NCI-H128 (cell line): ENCODE measurements around the gene RNF157.

Experiments
- DNase-seq: peaks from one replicate; lab custom pipeline; 2025; ENCODE audit not compliant: unreplicated experiment; lab: John Stamatoyannopoulos, UW

The RNF157 gene

DNA sequence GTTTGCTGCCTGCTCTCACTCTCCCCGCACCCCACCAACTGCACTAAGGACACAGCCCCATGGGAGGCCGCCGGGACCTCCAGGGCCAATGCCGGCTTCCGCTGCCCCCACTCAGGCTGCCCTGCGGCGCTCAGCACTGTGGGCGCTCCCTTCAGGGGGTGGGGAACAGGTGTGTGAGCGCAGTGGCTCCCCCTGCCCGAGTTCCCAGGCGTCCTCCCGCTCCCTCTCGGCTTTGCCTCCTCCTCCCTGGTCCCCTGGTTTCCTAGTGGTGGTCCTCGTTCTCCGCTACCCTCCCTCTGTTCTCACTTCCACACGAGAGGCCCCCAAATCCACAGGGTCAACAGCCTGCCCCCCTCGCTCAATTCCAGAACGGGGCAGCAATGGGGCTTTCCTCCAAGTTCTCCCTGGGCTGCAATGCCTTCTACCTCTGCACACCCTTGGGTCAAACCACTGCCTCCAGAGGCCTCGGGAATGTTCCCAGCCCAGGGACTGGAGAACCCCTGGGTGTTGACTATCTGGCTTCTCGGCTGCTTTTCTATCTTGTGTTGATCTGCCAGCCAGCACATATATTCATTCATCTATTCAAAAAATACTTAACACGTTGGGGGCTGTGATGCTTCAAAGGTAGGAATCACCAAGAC lies 109.1 kb downstream of the RNF157 start:
- DNase-seq = no peak

GRCh38 chr17:76130473-76130872 lies 109.8 kb downstream of the RNF157 start:
- no peak for DNase-seq

DNA sequence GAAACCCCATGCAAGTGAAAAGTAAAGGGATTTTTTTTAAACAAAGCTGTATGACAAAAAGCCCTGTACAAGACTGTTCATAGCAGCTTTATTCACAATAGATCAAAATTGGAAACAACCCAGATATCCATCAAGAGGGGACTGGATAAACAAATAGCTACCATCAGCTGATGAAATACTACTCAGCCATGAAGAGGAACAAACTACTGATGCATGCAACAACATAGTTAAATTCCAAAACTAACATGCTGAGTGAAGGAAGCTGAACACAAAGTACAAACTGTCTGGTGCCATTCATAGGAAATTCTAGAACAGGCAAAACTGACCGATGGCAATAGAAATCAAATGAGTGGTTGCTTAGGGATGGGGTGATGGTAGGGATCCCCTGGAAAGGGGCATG lies 114.4 kb downstream of the RNF157 start:
- no peak for DNase-seq

GRCh38 chr17:76125391-76125675 lies 115.0 kb downstream of the RNF157 start:
- DNase-seq = no peak

DNA sequence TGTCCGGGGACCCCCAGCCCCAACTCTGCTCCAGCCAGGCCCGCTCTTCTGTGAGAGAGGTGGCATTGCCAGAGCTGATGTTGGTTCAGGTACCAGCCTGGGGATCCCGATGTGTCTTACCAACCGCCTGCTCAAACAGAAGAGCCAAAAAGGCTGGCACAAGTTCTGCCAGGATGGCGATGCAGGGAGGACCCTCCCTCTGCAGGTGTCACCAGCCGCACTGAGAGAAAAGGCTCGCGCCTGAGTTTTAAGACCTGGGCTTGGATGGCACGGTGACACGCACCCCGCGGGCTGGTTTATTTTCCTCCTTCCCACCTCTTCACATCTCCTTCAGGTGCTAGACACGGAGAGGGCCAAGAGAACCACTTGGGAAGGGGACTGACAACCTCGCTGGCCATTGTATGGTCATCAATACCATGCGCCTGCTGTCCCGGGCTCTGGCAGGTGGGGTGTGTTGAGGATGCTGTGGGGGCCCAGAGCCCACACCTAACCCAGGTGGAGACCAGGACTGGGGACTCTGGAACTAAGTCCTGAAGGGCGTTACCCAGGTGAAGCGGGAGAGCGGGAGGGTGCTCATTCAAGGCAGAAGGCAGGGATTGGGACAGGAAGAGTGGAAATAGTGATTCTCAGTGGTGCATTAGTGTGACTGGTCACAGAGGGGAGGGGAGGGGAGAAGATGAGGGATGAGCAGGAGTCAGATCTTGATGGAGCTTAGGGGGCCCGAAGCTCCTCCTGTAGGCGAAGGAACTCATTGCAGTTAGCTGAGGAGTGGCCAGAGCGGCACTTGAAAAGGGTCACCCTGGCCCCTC lies 115.5 kb downstream of the RNF157 start:
- no peak for DNase-seq

DNA sequence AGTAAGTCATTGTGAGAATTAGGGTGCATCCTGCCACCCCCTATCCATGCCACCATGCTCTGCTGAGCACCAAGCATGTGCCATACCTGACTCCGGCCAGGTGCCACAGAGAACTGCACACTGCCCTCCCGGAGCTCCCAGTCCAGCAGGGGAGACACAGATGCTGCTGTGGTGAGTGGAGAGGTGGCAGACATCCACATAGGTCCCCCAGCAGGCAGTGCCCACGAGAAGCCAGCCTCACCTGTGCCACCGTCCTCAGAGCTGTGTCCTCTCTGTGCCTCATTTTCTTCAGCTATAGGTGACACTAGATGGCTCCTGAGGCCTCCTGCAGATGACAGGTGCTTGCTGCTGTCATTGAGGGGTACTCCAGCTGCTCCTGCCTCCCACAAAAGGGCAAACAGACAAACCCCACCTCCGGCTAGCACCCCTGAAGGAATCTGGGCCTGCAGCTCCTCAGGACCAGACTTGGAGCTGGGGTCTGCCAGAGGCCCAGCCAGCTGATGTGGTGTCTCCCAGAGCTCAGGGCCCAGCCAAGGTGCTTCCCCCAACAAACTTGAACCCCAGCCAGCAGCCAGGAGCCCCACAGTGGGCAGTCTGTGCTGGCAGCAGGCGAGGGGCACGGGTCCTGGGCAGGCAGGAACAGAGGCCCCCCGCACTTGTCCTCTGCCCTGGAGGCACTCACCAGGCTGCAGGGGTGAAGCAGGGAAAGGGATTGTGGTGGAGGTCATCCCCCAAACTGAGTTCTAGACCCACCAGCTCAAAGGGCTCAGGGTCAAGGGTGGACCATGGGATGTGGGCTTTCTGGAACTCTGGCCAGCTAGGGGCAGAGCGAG lies 116.3 kb downstream of the RNF157 start:
- no peak for DNase-seq

- no peak for DNase-seq
Measured at GRCh38 chr17:76123191-76123499, 117.1 kb downstream of the RNF157 start.

DNA sequence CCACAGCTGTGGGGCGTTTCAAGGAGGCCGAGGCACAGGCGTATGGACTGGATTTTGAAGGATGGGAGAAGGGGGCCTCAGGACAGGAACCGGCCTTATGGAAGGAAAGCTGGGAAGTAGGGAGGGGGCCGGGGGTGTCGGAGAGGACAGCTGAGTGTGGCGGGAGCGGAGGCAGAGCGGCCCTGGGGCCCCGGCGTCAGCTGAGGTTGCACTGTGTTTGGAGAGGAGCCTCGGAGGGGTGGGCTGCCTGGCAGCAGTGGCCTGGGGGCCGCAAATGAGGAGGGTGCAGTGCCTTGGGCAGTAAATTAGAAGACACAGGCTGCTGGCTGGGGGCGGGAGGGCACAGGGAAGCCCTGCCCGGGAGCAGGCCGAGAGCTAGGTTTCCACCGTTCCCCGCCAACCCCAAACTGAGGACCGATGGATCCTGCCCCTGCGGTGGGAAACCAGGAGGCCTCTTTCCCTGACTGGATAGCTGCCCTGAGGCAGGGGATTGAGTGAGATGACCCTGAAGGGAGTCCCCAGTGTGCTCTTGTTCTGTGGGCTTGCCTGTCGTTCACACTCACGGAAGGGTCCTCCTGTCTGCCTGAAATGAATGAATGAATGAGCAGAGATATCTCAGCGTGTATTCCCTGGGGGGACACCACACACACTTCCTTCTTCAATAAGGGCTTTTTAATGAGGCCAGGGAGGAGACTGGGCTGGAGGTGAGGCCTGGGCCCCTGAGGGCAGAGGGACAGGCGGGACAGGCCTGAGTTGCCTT lies 117.7 kb downstream of the RNF157 start:
- no peak for DNase-seq

- no peak for DNase-seq
Measured at GRCh38 chr17:76121932-76122430, 118.3 kb downstream of the RNF157 start.

GRCh38 chr17:76120658-76121008 lies 119.7 kb downstream of the RNF157 start:
- no peak for DNase-seq

DNA sequence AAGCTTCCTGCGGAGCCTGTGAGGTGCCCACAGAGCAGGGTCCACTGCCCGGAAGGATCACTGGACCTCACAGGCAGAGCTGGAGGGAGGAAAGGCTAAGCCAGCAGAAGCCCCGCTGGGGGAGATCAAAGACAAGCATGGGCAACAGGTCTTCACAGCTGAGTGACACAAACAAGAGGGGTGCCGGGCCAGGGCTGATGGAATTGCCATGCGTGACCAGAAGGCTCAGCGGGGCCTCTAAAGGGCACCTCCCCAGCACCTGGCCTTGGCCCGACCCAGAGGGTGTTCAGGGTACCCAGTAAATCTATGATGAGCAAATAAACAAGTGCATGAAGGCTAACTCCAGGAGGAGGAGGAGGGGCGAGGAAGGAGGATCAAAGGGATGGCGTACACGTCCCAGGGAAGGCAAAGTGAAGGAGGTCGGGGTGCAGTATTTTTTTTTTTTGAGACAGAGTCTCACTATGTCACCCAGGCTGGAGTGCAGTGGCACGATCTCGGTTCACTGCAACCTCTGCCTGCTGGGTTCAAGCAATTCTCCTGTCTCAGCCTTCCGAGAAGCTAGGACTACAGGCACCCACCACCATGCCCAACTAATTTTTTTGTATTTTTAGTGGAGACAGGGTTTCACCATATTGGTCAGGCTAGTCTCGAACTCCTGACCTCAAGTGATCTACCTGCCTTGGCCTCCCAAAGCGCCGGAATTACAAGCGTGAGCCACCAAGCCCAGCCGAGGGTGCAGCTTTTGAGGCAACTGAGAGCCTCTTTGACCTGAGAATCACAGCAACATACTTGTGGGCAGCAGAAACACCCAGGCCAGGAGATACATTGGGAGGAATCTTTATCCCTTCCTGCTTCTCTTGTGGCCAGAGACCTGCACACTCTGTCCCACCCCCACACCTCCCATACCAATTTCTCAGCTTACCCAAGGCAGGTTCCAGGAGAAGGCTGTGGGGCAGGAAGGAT lies 120.6 kb downstream of the RNF157 start:
- no peak for DNase-seq

GRCh38 chr17:76115138-76115754 lies 125.0 kb downstream of the RNF157 start:
- no peak for DNase-seq

GRCh38 chr17:76111956-76112355 lies 128.3 kb downstream of the RNF157 start:
- DNase-seq = no peak

DNA sequence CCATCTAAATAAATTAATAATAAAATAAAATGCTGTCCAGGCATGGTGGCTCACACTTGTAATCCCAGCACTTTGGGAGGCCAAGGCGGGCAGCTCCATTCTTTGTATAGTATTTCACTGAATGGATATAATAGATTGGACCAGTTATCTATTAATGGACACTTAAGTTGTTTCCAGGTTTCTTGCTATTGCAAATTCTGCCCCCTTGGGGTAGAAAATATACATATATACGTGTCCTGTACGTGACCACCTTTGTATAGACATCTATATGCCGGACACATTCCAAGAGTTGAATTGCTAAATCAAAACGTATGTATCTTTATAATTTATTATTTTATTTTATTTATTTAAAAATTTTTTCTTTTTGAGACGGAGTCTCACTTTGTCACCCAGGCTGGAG lies 132.8 kb downstream of the RNF157 start:
- no peak for DNase-seq

GRCh38 chr17:76106703-76107102 lies 133.6 kb downstream of the RNF157 start:
- no peak for DNase-seq

GRCh38 chr17:76104896-76105231 lies 135.4 kb downstream of the RNF157 start:
- no peak for DNase-seq

- no peak for DNase-seq
Measured at GRCh38 chr17:76104140-76104895, 136.0 kb downstream of the RNF157 start.

GRCh38 chr17:76103274-76104139 lies 136.8 kb downstream of the RNF157 start, which contains the start of gene EXOC7:
Gene EXOC7 (minus strand): TSS chr17:76103787. CDS start chr17:76103692, 95 bp downstream.
- DNase-seq = peak; percentile 89
